ENCODE data around the gene TUBA8.
"Not testable (repeated sequence)": the region's sequence is repeated elsewhere in the genome, so short reads cannot be mapped to it uniquely, and the experiment has no call there.

Gene TUBA8

GRCh38 chr22:18106550-18107341, 3.9 kb upstream of the TUBA8 start:
- DNase-seq (ENCODE audit: low spot score): not testable (repeated sequence)

- no peak for DNase-seq (ENCODE audit: low spot score)
These were observed 2.4 kb upstream of the TUBA8 start for GRCh38 chr22:18108187-18108586.

GRCh38 chr22:18109410-18110193, 1.0 kb upstream of the TUBA8 start:
- DNase-seq (ENCODE audit: low spot score): no peak

GRCh38 chr22:18110954-18111758, 547 bp downstream of the TUBA8 start:
- no peak for DNase-seq (ENCODE audit: low spot score)

GRCh38 chr22:18111759-18112330, 1.2 kb downstream of the TUBA8 start:
- DNase-seq (ENCODE audit: low spot score): no peak

GRCh38 chr22:18112440-18112839, 1.8 kb downstream of the TUBA8 start:
- DNase-seq (ENCODE audit: low spot score): no peak

GRCh38 chr22:18113680-18114394, 3.2 kb downstream of the TUBA8 start:
- no peak for DNase-seq (ENCODE audit: low spot score)

- no peak for DNase-seq (ENCODE audit: low spot score)
These were observed 3.9 kb downstream of the TUBA8 start for GRCh38 chr22:18114495-18114894.

- DNase-seq (ENCODE audit: low spot score): no peak
These were observed 4.5 kb downstream of the TUBA8 start for GRCh38 chr22:18114976-18115652.

- DNase-seq (ENCODE audit: low spot score): no peak
These were observed 5.3 kb downstream of the TUBA8 start for GRCh38 chr22:18115906-18116371.

- no peak for DNase-seq (ENCODE audit: low spot score)
These were observed 6.0 kb downstream of the TUBA8 start for GRCh38 chr22:18116634-18117033.

GRCh38 chr22:18118345-18118915, 7.8 kb downstream of the TUBA8 start:
- no peak for DNase-seq (ENCODE audit: low spot score)

- no peak for DNase-seq (ENCODE audit: low spot score)
These were observed 9.0 kb downstream of the TUBA8 start for GRCh38 chr22:18119409-18120110.

- no peak for DNase-seq (ENCODE audit: low spot score)
These were observed 10.2 kb downstream of the TUBA8 start for GRCh38 chr22:18120857-18121256.

GRCh38 chr22:18121506-18121905, 10.9 kb downstream of the TUBA8 start:
- DNase-seq (ENCODE audit: low spot score): no peak

- no peak for DNase-seq (ENCODE audit: low spot score)
These were observed 11.4 kb downstream of the TUBA8 start for GRCh38 chr22:18121954-18122554.

GRCh38 chr22:18123476-18124025, 12.9 kb downstream of the TUBA8 start:
- not testable (repeated sequence) for DNase-seq (ENCODE audit: low spot score)

- DNase-seq (ENCODE audit: low spot score): no peak
These were observed 16.0 kb downstream of the TUBA8 start for GRCh38 chr22:18126606-18127005.

- DNase-seq (ENCODE audit: low spot score): no peak
These were observed 19.4 kb downstream of the TUBA8 start for GRCh38 chr22:18130018-18130417.
